Measurements from ENCODE around the gene TMIGD2. TPM values are rescaled to one million over a fixed set of nuclear protein-coding genes. Genes with fewer than 3 reads are reported as not detected.
"Not testable (repeated sequence)": the region's sequence is repeated elsewhere in the genome, so short reads cannot be mapped to it uniquely, and the experiment has no call there.

The TMIGD2 gene
- total RNA-seq, 1 experiment from 2014 or later, result not detected

GRCh38 chr19:4292515-4292914 lies 9.7 kb downstream of the TMIGD2 start:
- TF ChIP-seq CTCF (IDR thresholded peaks at IDR 0.05; ENCODE audit: insufficient read depth in 1 of 2, low read depth in 1 of 2, low read length in 1 of 2, severe bottlenecking in 1 of 2, unreplicated experiment in 1 of 2), result no peak
- Histone ChIP-seq H3K9me3 (no peaks in the 10 kb centered on the region), H3K4me1 (no peaks in the 10 kb centered on the region), H3K36me3 (ENCODE audit: control insufficient read depth, insufficient read depth, low read length) (no peaks in the 10 kb centered on the region), H3K4me3 (ENCODE audit: low read depth, low read length) (no peak overlapping the region), H3K27me3 (replicated peaks; ENCODE audit: control insufficient read depth, insufficient read depth, low read length) (no peaks in the 10 kb centered on the region)
- Mint-ChIP-seq H3K4me1 (ENCODE audit: low read depth, unreplicated experiment) (no peaks in the 10 kb centered on the region), H3K9me3 (ENCODE audit: unreplicated experiment) (no peaks in the 10 kb centered on the region), H3K4me3 (ENCODE audit: unreplicated experiment) (no peak overlapping the region), H3K27me3 (ENCODE audit: insufficient read depth, unreplicated experiment) (no peaks in the 10 kb centered on the region), H3K36me3 (ENCODE audit: insufficient read depth, unreplicated experiment) (no peaks in the 10 kb centered on the region), H3K27ac (ENCODE audit: unreplicated experiment) (no peak overlapping the region)
- ChIA-PET CTCF (no interaction called here), POLR2A (no interaction called here)
- no TSS peak for BruUV-seq (replicated peaks)
- intact Hi-C loops (cut with micrococcal nuclease; ENCODE audit: unreplicated experiment), result no loop called here
- no peak for DNase-seq

GRCh38 chr19:4291184-4291732 lies 10.9 kb downstream of the TMIGD2 start:
- POLR2A ChIA-PET, result no interaction called here
- Mint-ChIP-seq H3K27ac (ENCODE audit: unreplicated experiment) (no peak overlapping the region), H3K27me3 (ENCODE audit: insufficient read depth, unreplicated experiment) (no peaks in the 10 kb centered on the region), H3K9me3 (ENCODE audit: unreplicated experiment) (no peaks in the 10 kb centered on the region), H3K4me1 (ENCODE audit: low read depth, unreplicated experiment) (peaks cover 2% of the 10 kb centered on the region), H3K36me3 (ENCODE audit: insufficient read depth, unreplicated experiment) (no peaks in the 10 kb centered on the region), H3K4me3 (ENCODE audit: unreplicated experiment) (no peak overlapping the region)
- no peak for TF ChIP-seq CTCF (IDR thresholded peaks at IDR 0.05; ENCODE audit: insufficient read depth in 1 of 2, low read depth in 1 of 2, low read length in 1 of 2, severe bottlenecking in 1 of 2, unreplicated experiment in 1 of 2)
- H3K4me1 ChIP-seq, result no peaks in the 10 kb centered on the region
- CTCF ChIA-PET, result no interaction called here
- BruUV-seq (replicated peaks), result no TSS peak
- H3K27me3 ChIP-seq (replicated peaks; ENCODE audit: control insufficient read depth, insufficient read depth, low read length), result no peaks in the 10 kb centered on the region
- no peak for DNase-seq
- H3K4me3 ChIP-seq (ENCODE audit: low read depth, low read length), result no peak overlapping the region
- intact Hi-C loops (cut with micrococcal nuclease; ENCODE audit: unreplicated experiment), result no loop called here
- H3K9me3 ChIP-seq, result no peaks in the 10 kb centered on the region
- no peaks in the 10 kb centered on the region for H3K36me3 ChIP-seq (ENCODE audit: control insufficient read depth, insufficient read depth, low read length)

- intact Hi-C loops (cut with micrococcal nuclease; ENCODE audit: unreplicated experiment), result no loop called here
- H3K4me3 Mint-ChIP-seq (ENCODE audit: unreplicated experiment), result no peak overlapping the region
- no peaks in the 10 kb centered on the region for H3K9me3 ChIP-seq
- no peaks in the 10 kb centered on the region for H3K27me3 Mint-ChIP-seq (ENCODE audit: insufficient read depth, unreplicated experiment)
- peaks cover 13% of the 10 kb centered on the region for H3K4me1 ChIP-seq
- peaks cover 8% of the 10 kb centered on the region for H3K4me1 Mint-ChIP-seq (ENCODE audit: low read depth, unreplicated experiment)
- TF ChIP-seq CTCF (IDR thresholded peaks at IDR 0.05; ENCODE audit: insufficient read depth in 1 of 2, low read depth in 1 of 2, low read length in 1 of 2, severe bottlenecking in 1 of 2, unreplicated experiment in 1 of 2), result no peak
- peak in 1 of 2 experiments; percentile 46 for DNase-seq
- H3K9me3 Mint-ChIP-seq (ENCODE audit: unreplicated experiment), result peaks cover 6% of the 10 kb centered on the region
- no peaks in the 10 kb centered on the region for H3K27me3 ChIP-seq (replicated peaks; ENCODE audit: control insufficient read depth, insufficient read depth, low read length)
- peaks cover 6% of the 10 kb centered on the region for H3K36me3 Mint-ChIP-seq (ENCODE audit: insufficient read depth, unreplicated experiment)
- no peak overlapping the region for H3K27ac Mint-ChIP-seq (ENCODE audit: unreplicated experiment)
- POLR2A ChIA-PET, result no interaction called here
- no TSS peak for BruUV-seq (replicated peaks)
- H3K36me3 ChIP-seq (ENCODE audit: control insufficient read depth, insufficient read depth, low read length), result no peaks in the 10 kb centered on the region
- CTCF ChIA-PET, result no interaction called here
- no peak overlapping the region for H3K4me3 ChIP-seq (ENCODE audit: low read depth, low read length)
Measured at GRCh38 chr19:4288091-4288777, 14.0 kb downstream of the TMIGD2 start.

- H3K36me3 Mint-ChIP-seq (ENCODE audit: insufficient read depth, unreplicated experiment); POLR2A ChIA-PET; CTCF ChIA-PET; H3K9me3 ChIP-seq; H3K27ac Mint-ChIP-seq (ENCODE audit: unreplicated experiment); DNase-seq; BruUV-seq (replicated peaks); H3K27me3 ChIP-seq (replicated peaks; ENCODE audit: control insufficient read depth, insufficient read depth, low read length); H3K9me3 Mint-ChIP-seq (ENCODE audit: unreplicated experiment); intact Hi-C loops (cut with micrococcal nuclease; ENCODE audit: unreplicated experiment); H3K27me3 Mint-ChIP-seq (ENCODE audit: insufficient read depth, unreplicated experiment); H3K4me3 ChIP-seq (ENCODE audit: low read depth, low read length); H3K36me3 ChIP-seq (ENCODE audit: control insufficient read depth, insufficient read depth, low read length); H3K4me1 Mint-ChIP-seq (ENCODE audit: low read depth, unreplicated experiment): not testable (repeated sequence)
- peak overlapping the region; percentile 23 for H3K4me3 Mint-ChIP-seq (ENCODE audit: unreplicated experiment)
- peaks cover 13% of the 10 kb centered on the region for H3K4me1 ChIP-seq
Measured at GRCh38 chr19:4286141-4286540, 16.0 kb downstream of the TMIGD2 start.

All from Caco-2 (cell line).